ENCODE measurements around the gene NSMF. TPM values are rescaled to one million over a fixed set of nuclear protein-coding genes. Genes with fewer than 3 reads are reported as not detected.
A peak's percentile ranks its signal among the peaks of the same experiment; 100 is the strongest.

The NSMF gene
- total RNA-seq, 1 experiment from 2014 or later, result 73.4 TPM

- Histone ChIP-seq H4K20me1 (ENCODE audit: insufficient read depth) (0 out of 2 replicates have a peak, but pooled peaks cover 3% of the 10 kb centered on the region), H3K9me3 (ENCODE audit: insufficient read depth, low read depth) (no peaks in the 10 kb centered on the region), H3K4me3 (no peak overlapping the region), H3K79me2 (ENCODE audit: low read depth) (no peaks in the 10 kb centered on the region), H3K4me1 (replicated peaks; ENCODE audit: insufficient read depth) (peaks cover 18% of the 10 kb centered on the region), H3K27ac (no peak overlapping the region), H3K9me2 (ENCODE audit: insufficient read depth) (no peaks in the 10 kb centered on the region), H3K36me3 (ENCODE audit: low read depth) (no peaks in the 10 kb centered on the region), H3K4me2 (peak overlapping the region; percentile 60), H2AFZ (no peak overlapping the region), H3K27me3 (ENCODE audit: insufficient read depth, low read depth) (no peaks in the 10 kb centered on the region), H3F3A (ENCODE audit: insufficient read depth, low read depth) (peaks cover 26% of the 10 kb centered on the region)
- CTCF ChIA-PET, result interaction anchor here (0.5 to 0.6 kb wide), 2 partner anchors 143 to 222 kb away, joined by 3 to 6 read pairs; partner anchors contain the start of gene NRARP
- peak; percentile 76 to 93 for DNase-seq
- POLR2A ChIA-PET (ENCODE audit: unreplicated experiment), result interaction anchor here (0.6 kb wide), 1 partner anchor 92 kb away, joined by 10 read pairs; no protein-coding TSS in a partner anchor
- no TSS peak for BruUV-seq (replicated peaks)
- intact Hi-C loops (cut with micrococcal nuclease; ENCODE audit: unreplicated experiment), result loop anchor here (1.0 kb wide), 3 partner anchors 22 to 144 kb away; partner anchors contain the start of genes EXD3 and NOXA1
- TF ChIP-seq CTCF (conservative IDR thresholded peaks at IDR 0.05) (peak; percentile 93), EZH2 (IDR thresholded peaks at IDR 0.05; ENCODE audit: low read depth) (no peak)
Observed at GRCh38 chr9:137445275-137445807, 13.8 kb downstream of the NSMF start.

- TF ChIP-seq CTCF (conservative IDR thresholded peaks at IDR 0.05) (no peak), EZH2 (IDR thresholded peaks at IDR 0.05; ENCODE audit: low read depth) (no peak)
- intact Hi-C loops (cut with micrococcal nuclease; ENCODE audit: unreplicated experiment), result no loop called here
- POLR2A ChIA-PET (ENCODE audit: unreplicated experiment), result interaction anchor here (0.7 kb wide), 1 partner anchor 132 kb away, joined by 5 read pairs; no protein-coding TSS in a partner anchor
- Histone ChIP-seq H3K4me2 (no peak overlapping the region), H3K9me2 (ENCODE audit: insufficient read depth) (no peaks in the 10 kb centered on the region), H3K27me3 (ENCODE audit: insufficient read depth, low read depth) (no peaks in the 10 kb centered on the region), H3K4me1 (replicated peaks; ENCODE audit: insufficient read depth) (peaks cover 18% of the 10 kb centered on the region), H3K36me3 (ENCODE audit: low read depth) (no peaks in the 10 kb centered on the region), H3K27ac (no peak overlapping the region), H3K79me2 (ENCODE audit: low read depth) (no peaks in the 10 kb centered on the region), H4K20me1 (ENCODE audit: insufficient read depth) (0 out of 2 replicates have a peak, but pooled peaks cover 3% of the 10 kb centered on the region), H3K9me3 (ENCODE audit: insufficient read depth, low read depth) (no peaks in the 10 kb centered on the region), H3K4me3 (no peak overlapping the region), H3F3A (ENCODE audit: insufficient read depth, low read depth) (peaks cover 26% of the 10 kb centered on the region), H2AFZ (no peak overlapping the region)
- no TSS peak for BruUV-seq (replicated peaks)
- CTCF ChIA-PET, result no interaction called here
- DNase-seq, result no peak
Observed at GRCh38 chr9:137444106-137444790, 14.9 kb downstream of the NSMF start.

- TF ChIP-seq EZH2 (IDR thresholded peaks at IDR 0.05; ENCODE audit: low read depth) (no peak), CTCF (conservative IDR thresholded peaks at IDR 0.05) (no peak)
- no peaks in the 10 kb centered on the region for H3K36me3 ChIP-seq (ENCODE audit: low read depth)
- no peak overlapping the region for H3K27ac ChIP-seq
- peaks cover 28% of the 10 kb centered on the region for H3F3A ChIP-seq (ENCODE audit: insufficient read depth, low read depth)
- no peak overlapping the region for H2AFZ ChIP-seq
- H3K27me3 ChIP-seq (ENCODE audit: insufficient read depth, low read depth), result no peaks in the 10 kb centered on the region
- no peaks in the 10 kb centered on the region for H3K79me2 ChIP-seq (ENCODE audit: low read depth)
- no peak for DNase-seq
- intact Hi-C loops (cut with micrococcal nuclease; ENCODE audit: unreplicated experiment), result no loop called here
- no peaks in the 10 kb centered on the region for H3K9me3 ChIP-seq (ENCODE audit: insufficient read depth, low read depth)
- CTCF ChIA-PET, result interaction anchor here (0.6 to 1.2 kb wide), 5 partner anchors 19 to 164 kb away, joined by 3 to 17 read pairs (median 6); partner anchors contain the start of genes EXD3, NOXA1, NRARP and TOR4A
- H4K20me1 ChIP-seq (ENCODE audit: insufficient read depth), result 0 out of 2 replicates have a peak, but pooled peaks cover 3% of the 10 kb centered on the region
- H3K9me2 ChIP-seq (ENCODE audit: insufficient read depth), result no peaks in the 10 kb centered on the region
- POLR2A ChIA-PET (ENCODE audit: unreplicated experiment), result interaction anchor here (0.6 to 0.7 kb wide), 4 partner anchors 12 to 1018 kb away, joined by 3 to 14 read pairs (median 7); no protein-coding TSS in a partner anchor
- 0 out of 2 replicates have a peak overlapping the region, but pooled peaks have one; percentile 24 for H3K4me3 ChIP-seq
- no TSS peak for BruUV-seq (replicated peaks)
- peaks cover 19% of the 10 kb centered on the region for H3K4me1 ChIP-seq (replicated peaks; ENCODE audit: insufficient read depth)
- H3K4me2 ChIP-seq, result peak overlapping the region; percentile 51
Observed at GRCh38 chr9:137441935-137442321, 17.2 kb downstream of the NSMF start.
